HepG2 (cell line): ENCODE measurements around the gene FAM117A.
A peak's percentile ranks its signal among the peaks of the same experiment; 100 is the strongest.

Source experiments
- BRCA1 ChIP-seq: sonication (generic); formaldehyde crosslinking; IDR thresholded peaks from 2 replicates; pipeline ENCODE4 v1.4.0; 2020; ENCODE audit warnings: missing genetic modification reagents
- EP300 ChIP-seq, 3 experiments: sonication (generic) in 1 of 3; formaldehyde crosslinking in 1 of 3; IDR thresholded peaks; 2 replicates each; pipeline versions ENCODE4 v1.5.1 to v1.6.1; 2011 to 2020; ENCODE audit warnings: low read depth in 2 of 3, low read length in 2 of 3, borderline replicate concordance in 1 of 3, improper control_type of control experiment in 1 of 3, mild to moderate bottlenecking in 1 of 3, missing genetic modification reagents in 1 of 3, moderate library complexity in 1 of 3
- HCFC1 ChIP-seq: fragments of 150-350 bp; IDR thresholded peaks from 2 replicates; pipeline ENCODE4 v1.6.1; 2014; ENCODE audit warnings: low read depth, low read length
- HOXA7 ChIP-seq: sonication (generic); formaldehyde crosslinking; IDR thresholded peaks from 2 replicates; pipeline ENCODE4 v1.8.1; 2022; ENCODE audit warnings: mild to moderate bottlenecking, missing genetic modification reagents, moderate library complexity
- HOXA9 ChIP-seq: sonication (generic); formaldehyde crosslinking; IDR thresholded peaks from 2 replicates; pipeline ENCODE4 v1.8.1; 2022; ENCODE audit warnings: missing genetic modification reagents, mild to moderate bottlenecking, moderate library complexity, borderline replicate concordance
- MIER2 ChIP-seq: IDR thresholded peaks from 2 replicates; pipeline ENCODE4 v1.6.1; 2016; ENCODE audit warnings: missing biosample characterization, missing genetic modification reagents
- POLR2AphosphoS5 ChIP-seq: IDR thresholded peaks from 2 replicates; pipeline ENCODE4 v1.6.1; 2012; ENCODE audit warnings: low read depth, low read length
- ZFP1 ChIP-seq: IDR thresholded peaks from 2 replicates; pipeline ENCODE4 v1.6.1; 2016
- ZNF24 ChIP-seq: fragments of 450-650 bp; IDR thresholded peaks from 2 replicates; pipeline ENCODE4 v1.6.1; 2017; ENCODE audit warnings: antibody characterized with exemption, mild to moderate bottlenecking
- ZNF317 ChIP-seq: sonication (generic); formaldehyde crosslinking; IDR thresholded peaks from 2 replicates; pipeline ENCODE4 v1.5.0; 2020; ENCODE audit warnings: mild to moderate bottlenecking, missing genetic modification reagents
- TF ChIP-seq, protein P1 (sequence below): sonication (generic); formaldehyde crosslinking; IDR thresholded peaks from 2 replicates; pipeline ENCODE4 v1.5.0; 2020; ENCODE audit warnings: mild to moderate bottlenecking, missing genetic modification reagents, moderate library complexity
- TF ChIP-seq, protein P2 (sequence below), 2 experiments: IDR thresholded peaks; 2 replicates each; pipeline ENCODE4 v1.6.1; 2011 to 2012; ENCODE audit warnings: low read length in 2 of 2, borderline replicate concordance in 1 of 2, low read depth in 1 of 2, mild to moderate bottlenecking in 1 of 2, moderate library complexity in 1 of 2
- TF ChIP-seq, protein P3 (sequence below): sonication (generic); formaldehyde crosslinking; conservative IDR thresholded peaks from 2 replicates; pipeline ENCODE4 v1.4.0; 2020; ENCODE audit warnings: missing genetic modification reagents

DNA sequence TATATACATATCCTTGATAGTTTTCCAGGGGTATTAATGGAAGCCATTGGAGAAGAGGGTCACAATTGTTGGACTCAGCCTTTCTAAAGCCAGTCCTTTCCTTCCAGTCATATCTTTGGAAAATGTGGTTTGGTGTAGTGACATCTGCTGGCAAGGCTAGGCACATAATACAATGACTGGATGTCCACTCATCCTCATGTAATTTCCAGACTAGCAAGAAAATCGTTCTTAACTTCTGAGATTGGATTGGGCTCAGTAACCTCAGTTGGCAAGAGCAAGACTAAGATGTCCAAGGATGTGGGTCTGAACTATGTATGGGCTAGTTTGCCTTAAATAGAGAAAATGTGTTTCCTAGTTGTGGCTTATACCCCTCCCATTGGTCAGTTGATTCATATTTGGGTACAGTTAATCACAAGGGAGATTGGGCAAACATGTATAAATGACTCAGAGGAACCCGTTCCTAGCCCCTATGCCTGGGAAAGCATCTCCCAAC lies 15.9 kb upstream of the FAM117A start:
- TF ChIP-seq ZFP1 (CRISPR knock-in tag): no peak
- no peak for TF ChIP-seq HOXA9 (CRISPR knock-in tag)
- TF ChIP-seq HCFC1: no peak
- TF ChIP-seq BRCA1 (CRISPR knock-in tag): no peak
- TF ChIP-seq HOXA7 (CRISPR knock-in tag): no peak
- no peak for TF ChIP-seq POLR2AphosphoS5
- TF ChIP-seq MIER2: no peak
- no peak for TF ChIP-seq ZNF24
- TF ChIP-seq, protein P1, sequence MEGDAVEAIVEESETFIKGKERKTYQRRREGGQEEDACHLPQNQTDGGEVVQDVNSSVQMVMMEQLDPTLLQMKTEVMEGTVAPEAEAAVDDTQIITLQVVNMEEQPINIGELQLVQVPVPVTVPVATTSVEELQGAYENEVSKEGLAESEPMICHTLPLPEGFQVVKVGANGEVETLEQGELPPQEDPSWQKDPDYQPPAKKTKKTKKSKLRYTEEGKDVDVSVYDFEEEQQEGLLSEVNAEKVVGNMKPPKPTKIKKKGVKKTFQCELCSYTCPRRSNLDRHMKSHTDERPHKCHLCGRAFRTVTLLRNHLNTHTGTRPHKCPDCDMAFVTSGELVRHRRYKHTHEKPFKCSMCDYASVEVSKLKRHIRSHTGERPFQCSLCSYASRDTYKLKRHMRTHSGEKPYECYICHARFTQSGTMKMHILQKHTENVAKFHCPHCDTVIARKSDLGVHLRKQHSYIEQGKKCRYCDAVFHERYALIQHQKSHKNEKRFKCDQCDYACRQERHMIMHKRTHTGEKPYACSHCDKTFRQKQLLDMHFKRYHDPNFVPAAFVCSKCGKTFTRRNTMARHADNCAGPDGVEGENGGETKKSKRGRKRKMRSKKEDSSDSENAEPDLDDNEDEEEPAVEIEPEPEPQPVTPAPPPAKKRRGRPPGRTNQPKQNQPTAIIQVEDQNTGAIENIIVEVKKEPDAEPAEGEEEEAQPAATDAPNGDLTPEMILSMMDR (CRISPR knock-in tag): peak; percentile 81
- TF ChIP-seq, protein P2, sequence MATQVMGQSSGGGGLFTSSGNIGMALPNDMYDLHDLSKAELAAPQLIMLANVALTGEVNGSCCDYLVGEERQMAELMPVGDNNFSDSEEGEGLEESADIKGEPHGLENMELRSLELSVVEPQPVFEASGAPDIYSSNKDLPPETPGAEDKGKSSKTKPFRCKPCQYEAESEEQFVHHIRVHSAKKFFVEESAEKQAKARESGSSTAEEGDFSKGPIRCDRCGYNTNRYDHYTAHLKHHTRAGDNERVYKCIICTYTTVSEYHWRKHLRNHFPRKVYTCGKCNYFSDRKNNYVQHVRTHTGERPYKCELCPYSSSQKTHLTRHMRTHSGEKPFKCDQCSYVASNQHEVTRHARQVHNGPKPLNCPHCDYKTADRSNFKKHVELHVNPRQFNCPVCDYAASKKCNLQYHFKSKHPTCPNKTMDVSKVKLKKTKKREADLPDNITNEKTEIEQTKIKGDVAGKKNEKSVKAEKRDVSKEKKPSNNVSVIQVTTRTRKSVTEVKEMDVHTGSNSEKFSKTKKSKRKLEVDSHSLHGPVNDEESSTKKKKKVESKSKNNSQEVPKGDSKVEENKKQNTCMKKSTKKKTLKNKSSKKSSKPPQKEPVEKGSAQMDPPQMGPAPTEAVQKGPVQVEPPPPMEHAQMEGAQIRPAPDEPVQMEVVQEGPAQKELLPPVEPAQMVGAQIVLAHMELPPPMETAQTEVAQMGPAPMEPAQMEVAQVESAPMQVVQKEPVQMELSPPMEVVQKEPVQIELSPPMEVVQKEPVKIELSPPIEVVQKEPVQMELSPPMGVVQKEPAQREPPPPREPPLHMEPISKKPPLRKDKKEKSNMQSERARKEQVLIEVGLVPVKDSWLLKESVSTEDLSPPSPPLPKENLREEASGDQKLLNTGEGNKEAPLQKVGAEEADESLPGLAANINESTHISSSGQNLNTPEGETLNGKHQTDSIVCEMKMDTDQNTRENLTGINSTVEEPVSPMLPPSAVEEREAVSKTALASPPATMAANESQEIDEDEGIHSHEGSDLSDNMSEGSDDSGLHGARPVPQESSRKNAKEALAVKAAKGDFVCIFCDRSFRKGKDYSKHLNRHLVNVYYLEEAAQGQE (IDR thresholded peaks at IDR 0.05; ENCODE audit: borderline replicate concordance in 1 of 2, low read depth in 1 of 2, low read length in 2 of 2): no peak
- no peak for TF ChIP-seq EP300 (IDR thresholded peaks at IDR 0.05; ENCODE audit: low read depth in 2 of 2, low read length in 2 of 2)
- no peak for TF ChIP-seq EP300 (CRISPR knock-in tag; IDR thresholded peaks at IDR 0.05; ENCODE audit: borderline replicate concordance)
- no peak for TF ChIP-seq ZNF317 (CRISPR knock-in tag)
- TF ChIP-seq, protein P3, sequence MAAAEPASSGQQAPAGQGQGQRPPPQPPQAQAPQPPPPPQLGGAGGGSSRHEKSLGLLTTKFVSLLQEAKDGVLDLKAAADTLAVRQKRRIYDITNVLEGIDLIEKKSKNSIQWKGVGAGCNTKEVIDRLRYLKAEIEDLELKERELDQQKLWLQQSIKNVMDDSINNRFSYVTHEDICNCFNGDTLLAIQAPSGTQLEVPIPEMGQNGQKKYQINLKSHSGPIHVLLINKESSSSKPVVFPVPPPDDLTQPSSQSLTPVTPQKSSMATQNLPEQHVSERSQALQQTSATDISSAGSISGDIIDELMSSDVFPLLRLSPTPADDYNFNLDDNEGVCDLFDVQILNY (CRISPR knock-in tag): no peak
